Peyer's patch (tissue), 4 donors: Measurements from ENCODE around the gene RFESD.

ENCODE experiments used
- CTCF ChIP-seq, 6 experiments: fragments of 450-650 bp in 4 of 6; fragments of 200-600 bp in 2 of 6; sonication (generic) in 1 of 6; IDR thresholded peaks; one replicate each; pipeline ENCODE4 v1.5.1; 2017 to 2019; ENCODE audit warnings: antibody characterized with exemption in 6 of 6, mild to moderate bottlenecking in 3 of 6, moderate library complexity in 1 of 6
- POLR2A ChIP-seq, 2 donors: fragments of 450-650 bp; IDR thresholded peaks; one replicate each; pipeline ENCODE4 v1.5.1; 2017; ENCODE audit warnings: antibody characterized with exemption in 2 of 2, mild to moderate bottlenecking in 2 of 2, moderate library complexity in 2 of 2

GRCh38 chr5:95638632-95639031, 7.9 kb upstream of the RFESD start:
- TF ChIP-seq CTCF (IDR thresholded peaks at IDR 0.05) (no peak), POLR2A (IDR thresholded peaks at IDR 0.05) (no peak)
